Neural cell (in vitro differentiated cells): Measurements from ENCODE around the gene HS2ST1.

ENCODE experiments used
- CTCF ChIP-seq: fragments of 450-650 bp; IDR thresholded peaks from 2 replicates; pipeline ENCODE4 v1.5.1; 2014; ENCODE audit warnings: antibody characterized with exemption, mild to moderate bottlenecking, moderate library complexity; ENCODE audit not compliant: poor library complexity, severe bottlenecking
- POLR2AphosphoS5 ChIP-seq: IDR thresholded peaks from 2 replicates; pipeline ENCODE4 v1.6.1; 2012

DNA sequence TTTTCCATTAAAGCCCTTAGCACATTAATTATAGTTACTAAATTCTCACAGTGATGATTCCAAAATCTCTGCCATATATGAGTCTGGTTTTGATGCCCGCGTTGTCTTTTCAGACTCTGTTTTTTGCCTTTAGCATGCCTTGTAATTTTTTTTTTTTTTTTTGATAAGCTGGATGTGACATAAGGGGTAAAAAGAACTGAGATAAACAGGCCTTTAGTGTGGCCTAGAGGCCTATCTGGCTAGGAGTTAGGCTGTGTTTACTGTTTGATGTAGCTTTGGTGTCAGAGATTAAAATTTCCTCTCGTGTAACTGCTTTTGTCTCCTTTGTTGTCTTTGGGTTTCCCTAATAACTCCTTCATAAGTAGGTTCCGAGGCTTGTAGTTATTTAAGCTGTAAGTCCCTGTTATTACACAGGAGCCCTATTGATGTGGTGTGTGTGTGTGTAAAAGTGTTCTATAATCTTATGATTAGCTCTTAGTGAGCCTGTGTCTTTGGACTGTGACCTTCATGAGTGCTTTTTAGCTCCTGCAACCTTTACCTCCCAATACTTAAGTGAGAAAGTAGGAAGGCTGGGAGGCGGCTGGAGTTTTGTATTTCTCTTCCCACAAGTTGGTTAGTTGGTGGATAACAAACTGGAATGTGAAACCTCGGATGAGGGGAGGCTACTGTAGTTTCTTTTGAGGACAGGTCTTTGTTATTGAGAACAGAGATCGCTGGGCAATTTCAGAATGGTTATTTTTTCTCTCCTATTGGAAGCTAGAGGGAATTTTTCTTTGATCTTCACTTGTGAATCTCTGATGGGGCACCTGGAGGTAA, 19.3 kb downstream of the HS2ST1 start:
- TF ChIP-seq CTCF (no peak), POLR2AphosphoS5 (no peak)
